Stimulated activated naive CD8-positive, alpha-beta T cell treated with anti-CD3 and anti-CD28 coated beads, Interleukin-15, Interleukin-2, amounts not matched to agents 100 ng/mL and 50 ng/mL, for 24 hours (primary cell): ENCODE measurements around the gene TNXB.
A peak's percentile ranks its signal among the peaks of the same experiment; 100 is the strongest.

Experiments
- H3K27ac Mint-ChIP-seq: one replicate; pipeline ENCODE4 v1.8.0; 2021; ENCODE audit warnings: mild to moderate bottlenecking, mixed read lengths
- H3K27me3 Mint-ChIP-seq: one replicate; pipeline ENCODE4 v1.8.0; 2021; ENCODE audit warnings: mixed read lengths
- H3K36me3 Mint-ChIP-seq: one replicate; pipeline ENCODE4 v1.8.0; 2021; ENCODE audit warnings: low read depth, mixed read lengths
- H3K4me1 Mint-ChIP-seq: one replicate; pipeline ENCODE4 v1.8.0; 2021; ENCODE audit warnings: low read depth, mixed read lengths
- H3K4me3 Mint-ChIP-seq: one replicate; pipeline ENCODE4 v1.8.0; 2021; ENCODE audit warnings: mild to moderate bottlenecking, mixed read lengths
- H3K9me3 Mint-ChIP-seq: one replicate; pipeline ENCODE4 v1.8.0; 2021; ENCODE audit warnings: mixed read lengths

Gene TNXB

GRCh38 chr6:32127717-32128592 lies 18.8 kb upstream of the TNXB start, which contains the start of gene ATF6B:
Gene ATF6B (minus strand): TSS chr6:32128246. CDS start chr6:32128207, 39 bp downstream.
- Mint-ChIP-seq H3K9me3 (no peaks in the 10 kb centered on the region), H3K4me3 (peak within 1 kb of the TSS; percentile 99), H3K4me1 (peaks cover 52% of the 10 kb centered on the region), H3K36me3 (peaks cover 21% of the 10 kb centered on the region), H3K27ac (peak within 1 kb of the TSS; percentile 98), H3K27me3 (no peaks in the 10 kb centered on the region)

GRCh38 chr6:32127409-32127716 lies 18.2 kb upstream of the TNXB start:
- H3K27me3 Mint-ChIP-seq: no peaks in the 10 kb centered on the region
- H3K9me3 Mint-ChIP-seq: no peaks in the 10 kb centered on the region
- H3K27ac Mint-ChIP-seq: peak overlapping the region; percentile 98
- peaks cover 21% of the 10 kb centered on the region for H3K36me3 Mint-ChIP-seq
- H3K4me1 Mint-ChIP-seq: peaks cover 52% of the 10 kb centered on the region
- H3K4me3 Mint-ChIP-seq: peak overlapping the region; percentile 99

DNA sequence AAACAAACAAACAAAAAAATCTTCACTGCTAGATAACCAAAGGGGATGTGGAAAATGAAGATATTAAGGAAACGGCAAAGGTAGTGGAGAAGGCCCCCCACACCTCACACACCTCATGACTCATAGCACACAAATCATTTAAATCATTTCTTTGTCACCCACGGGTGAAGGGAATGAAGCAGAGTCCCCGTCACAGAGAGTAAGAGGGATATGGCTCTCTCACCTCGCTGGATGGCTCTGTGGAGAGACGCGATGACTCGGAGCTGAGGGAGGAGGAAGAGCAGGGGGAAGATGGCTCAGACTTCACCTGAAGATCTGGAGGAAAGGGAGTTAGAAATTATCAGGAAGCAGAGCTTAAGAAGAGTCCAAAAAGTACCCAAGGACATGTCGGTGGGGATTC lies 17.7 kb upstream of the TNXB start:
- peak overlapping the region; percentile 99 for H3K4me3 Mint-ChIP-seq
- H3K9me3 Mint-ChIP-seq: no peaks in the 10 kb centered on the region
- H3K27ac Mint-ChIP-seq: peak overlapping the region; percentile 98
- peaks cover 52% of the 10 kb centered on the region for H3K4me1 Mint-ChIP-seq
- no peaks in the 10 kb centered on the region for H3K27me3 Mint-ChIP-seq
- H3K36me3 Mint-ChIP-seq: peaks cover 25% of the 10 kb centered on the region

- H3K27ac Mint-ChIP-seq: no peak overlapping the region
- H3K4me3 Mint-ChIP-seq: no peak overlapping the region
- no peaks in the 10 kb centered on the region for H3K9me3 Mint-ChIP-seq
- H3K27me3 Mint-ChIP-seq: no peaks in the 10 kb centered on the region
- H3K4me1 Mint-ChIP-seq: peaks cover 36% of the 10 kb centered on the region
- H3K36me3 Mint-ChIP-seq: peaks cover 49% of the 10 kb centered on the region
Measured at GRCh38 chr6:32123681-32124080, 14.5 kb upstream of the TNXB start.

GRCh38 chr6:32120573-32121059 lies 11.5 kb upstream of the TNXB start:
- H3K27ac Mint-ChIP-seq: no peak overlapping the region
- H3K36me3 Mint-ChIP-seq: peaks cover 49% of the 10 kb centered on the region
- H3K27me3 Mint-ChIP-seq: no peaks in the 10 kb centered on the region

DNA sequence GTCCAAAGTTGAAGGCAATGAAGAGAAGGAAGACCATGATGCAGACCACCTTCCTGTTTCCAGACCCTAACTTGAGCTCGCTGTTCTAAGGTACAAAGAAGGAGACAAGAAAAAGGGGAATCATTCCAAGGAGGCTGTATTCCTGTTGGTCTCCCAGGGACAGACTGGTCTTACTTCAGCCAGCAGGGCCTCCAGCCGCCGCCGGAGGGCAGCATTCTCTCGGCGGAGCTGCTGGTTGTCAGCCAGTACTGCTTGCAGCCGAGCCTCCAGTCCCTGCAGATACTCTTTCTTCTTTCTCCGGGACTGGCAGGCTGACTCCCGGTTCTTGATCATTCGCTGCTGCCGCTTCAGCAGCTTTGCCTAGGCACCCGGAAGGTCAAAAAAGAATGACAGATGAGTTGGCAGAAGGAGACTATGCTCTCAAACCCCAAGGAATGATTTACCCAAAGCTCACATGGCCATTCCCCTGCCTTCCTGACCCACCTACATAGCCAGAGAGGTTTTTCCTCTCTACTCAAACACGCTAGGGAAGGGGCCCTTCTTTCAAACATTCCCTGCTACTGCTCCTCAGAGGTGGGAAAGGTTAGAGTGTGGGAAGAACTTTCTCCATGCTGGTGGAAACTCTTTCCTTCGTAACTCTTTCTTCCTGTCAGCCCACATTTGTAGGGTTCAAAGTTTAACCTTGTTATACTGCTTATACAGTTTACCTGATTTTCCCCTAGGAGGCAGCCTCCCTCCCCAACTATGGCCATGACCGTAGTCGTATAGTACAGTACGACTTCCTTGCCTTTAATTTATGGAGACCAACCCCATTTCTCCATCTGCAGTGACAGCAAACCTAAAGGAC lies 9.9 kb upstream of the TNXB start:
- Mint-ChIP-seq H3K4me1 (peaks cover 3% of the 10 kb centered on the region), H3K27me3 (no peaks in the 10 kb centered on the region), H3K4me3 (no peak overlapping the region), H3K9me3 (no peaks in the 10 kb centered on the region), H3K27ac (no peak overlapping the region), H3K36me3 (peaks cover 46% of the 10 kb centered on the region)

More at GRCh38 chr6:32120573-32121059, 11.5 kb upstream of the TNXB start:
- H3K4me3 Mint-ChIP-seq: no peak overlapping the region
- no peaks in the 10 kb centered on the region for H3K9me3 Mint-ChIP-seq
- peaks cover 10% of the 10 kb centered on the region for H3K4me1 Mint-ChIP-seq

DNA sequence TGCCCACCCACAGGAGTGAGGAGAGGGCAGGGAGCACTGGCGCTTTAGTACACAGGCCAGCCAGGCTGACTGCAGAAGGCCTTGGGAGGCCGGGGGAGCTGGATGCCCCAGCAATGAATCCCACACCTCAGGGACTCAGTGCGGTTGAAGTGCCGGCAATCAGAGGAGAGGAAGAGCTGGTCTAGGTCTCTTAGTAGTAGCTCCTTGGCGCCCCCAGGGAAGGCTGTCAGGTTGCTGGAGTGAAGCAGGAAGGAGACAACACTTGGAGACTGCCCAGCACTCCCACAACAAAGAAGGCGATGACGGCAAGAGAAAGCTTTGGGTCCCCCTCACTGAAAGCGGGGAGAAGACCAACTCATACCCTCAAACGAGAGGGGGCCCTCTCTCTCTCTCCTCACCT lies 8.3 kb upstream of the TNXB start:
- Mint-ChIP-seq H3K4me1 (peaks cover 3% of the 10 kb centered on the region), H3K4me3 (no peak overlapping the region), H3K36me3 (peaks cover 46% of the 10 kb centered on the region), H3K9me3 (no peaks in the 10 kb centered on the region), H3K27me3 (no peaks in the 10 kb centered on the region), H3K27ac (no peak overlapping the region)

GRCh38 chr6:32116674-32117073 lies 7.5 kb upstream of the TNXB start:
- H3K4me3 Mint-ChIP-seq: no peak overlapping the region
- peaks cover 3% of the 10 kb centered on the region for H3K4me1 Mint-ChIP-seq
- peaks cover 40% of the 10 kb centered on the region for H3K36me3 Mint-ChIP-seq
- no peaks in the 10 kb centered on the region for H3K27me3 Mint-ChIP-seq
- H3K9me3 Mint-ChIP-seq: no peaks in the 10 kb centered on the region
- H3K27ac Mint-ChIP-seq: no peak overlapping the region

DNA sequence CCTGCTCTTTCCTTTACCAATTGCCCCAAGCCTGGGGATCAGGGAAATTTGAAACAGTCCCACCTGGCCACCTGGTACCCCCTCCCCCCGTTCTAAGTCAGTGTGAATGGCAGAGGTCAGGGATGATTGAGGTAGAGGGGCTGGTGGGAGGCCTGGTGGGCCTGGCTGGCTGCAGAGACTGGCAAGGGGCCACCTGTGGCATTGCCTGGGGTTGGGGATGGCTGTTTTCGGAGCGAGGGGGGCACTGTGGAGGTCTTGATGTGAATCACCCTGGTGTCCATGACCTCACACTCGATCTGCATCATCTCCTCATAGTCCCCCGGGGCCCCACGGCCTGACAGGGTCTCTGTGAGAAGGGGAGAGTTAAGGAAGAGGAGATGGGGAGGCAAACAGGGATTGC lies 6.5 kb upstream of the TNXB start:
- Mint-ChIP-seq H3K27ac (no peak overlapping the region), H3K4me1 (peaks cover 3% of the 10 kb centered on the region), H3K4me3 (no peak overlapping the region), H3K36me3 (peaks cover 32% of the 10 kb centered on the region), H3K9me3 (no peaks in the 10 kb centered on the region), H3K27me3 (no peaks in the 10 kb centered on the region)

GRCh38 chr6:32114796-32115195 lies 5.7 kb upstream of the TNXB start:
- Mint-ChIP-seq H3K27me3 (no peaks in the 10 kb centered on the region), H3K36me3 (peaks cover 29% of the 10 kb centered on the region), H3K4me1 (peaks cover 3% of the 10 kb centered on the region), H3K9me3 (no peaks in the 10 kb centered on the region), H3K27ac (no peak overlapping the region), H3K4me3 (no peak overlapping the region)

- H3K9me3 Mint-ChIP-seq: no peaks in the 10 kb centered on the region
- no peak overlapping the region for H3K27ac Mint-ChIP-seq
- H3K4me1 Mint-ChIP-seq: peaks cover 5% of the 10 kb centered on the region
- peaks cover 3% of the 10 kb centered on the region for H3K27me3 Mint-ChIP-seq
- peaks cover 18% of the 10 kb centered on the region for H3K36me3 Mint-ChIP-seq
- H3K4me3 Mint-ChIP-seq: no peak overlapping the region
Measured at GRCh38 chr6:32113386-32114352, 4.5 kb upstream of the TNXB start.

DNA sequence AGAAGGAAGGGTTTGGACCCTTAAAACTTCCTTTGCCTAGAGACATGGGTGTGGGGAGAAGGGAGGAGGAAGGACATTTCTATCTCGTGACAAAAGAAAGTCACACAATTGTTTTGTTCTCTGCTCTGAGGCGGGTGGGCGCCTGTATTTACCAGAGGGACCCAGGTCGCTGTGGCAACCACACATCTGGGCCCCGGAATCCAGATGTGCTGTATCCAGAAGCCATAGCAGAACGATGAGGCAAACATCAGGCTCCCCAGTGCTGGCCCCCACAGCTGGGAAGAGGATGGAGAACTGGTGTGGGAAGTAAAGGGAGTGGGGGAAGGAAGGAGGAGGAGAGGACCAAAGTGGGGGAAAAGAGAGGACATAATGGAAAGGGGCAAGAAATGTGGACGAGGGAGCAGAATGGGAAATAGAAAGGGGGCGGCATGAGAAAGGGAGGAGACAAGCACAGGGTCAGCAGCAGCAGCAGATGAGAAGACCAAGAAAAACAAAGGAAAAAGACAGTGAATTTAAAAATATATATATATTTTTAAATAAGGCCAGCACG lies 3.4 kb upstream of the TNXB start:
- H3K4me3 Mint-ChIP-seq: no peak overlapping the region
- no peaks in the 10 kb centered on the region for H3K9me3 Mint-ChIP-seq
- peaks cover 17% of the 10 kb centered on the region for H3K4me1 Mint-ChIP-seq
- H3K27ac Mint-ChIP-seq: no peak overlapping the region
- H3K36me3 Mint-ChIP-seq: peaks cover 15% of the 10 kb centered on the region
- peaks cover 13% of the 10 kb centered on the region for H3K27me3 Mint-ChIP-seq

- peaks cover 20% of the 10 kb centered on the region for H3K27me3 Mint-ChIP-seq
- no peaks in the 10 kb centered on the region for H3K9me3 Mint-ChIP-seq
- H3K4me1 Mint-ChIP-seq: peaks cover 20% of the 10 kb centered on the region
- H3K36me3 Mint-ChIP-seq: peaks cover 10% of the 10 kb centered on the region
- H3K27ac Mint-ChIP-seq: no peak overlapping the region
- H3K4me3 Mint-ChIP-seq: no peak overlapping the region
Measured at GRCh38 chr6:32111424-32112066, 2.4 kb upstream of the TNXB start.

DNA sequence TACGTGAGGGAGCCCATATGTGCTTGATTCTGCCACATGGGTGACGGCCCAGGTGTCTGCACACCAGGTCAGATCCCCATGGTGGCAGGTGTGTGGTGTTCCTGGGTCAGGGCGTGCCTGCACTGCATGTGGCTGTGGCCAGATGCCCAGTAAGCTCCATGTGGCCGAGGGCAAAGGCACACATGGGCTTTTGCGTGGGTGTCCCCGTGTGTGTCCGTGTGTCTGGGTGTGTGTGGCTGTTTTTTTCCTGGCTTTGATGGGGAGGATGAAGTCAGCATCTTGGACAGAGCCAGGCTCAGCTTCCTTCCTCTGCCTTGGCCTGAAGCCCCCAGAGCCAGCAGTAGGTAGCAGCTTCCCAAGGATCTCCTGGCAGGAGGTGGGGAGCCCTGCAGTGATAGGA lies 1.5 kb upstream of the TNXB start:
- no peaks in the 10 kb centered on the region for H3K9me3 Mint-ChIP-seq
- peaks cover 25% of the 10 kb centered on the region for H3K27me3 Mint-ChIP-seq
- peaks cover 20% of the 10 kb centered on the region for H3K4me1 Mint-ChIP-seq
- peaks cover 5% of the 10 kb centered on the region for H3K36me3 Mint-ChIP-seq
- H3K4me3 Mint-ChIP-seq: no peak overlapping the region
- no peak overlapping the region for H3K27ac Mint-ChIP-seq
